Measurements from ENCODE around the gene GPC6. TPM values are rescaled to one million over a fixed set of nuclear protein-coding genes. Genes with fewer than 3 reads are reported as not detected.

The GPC6 gene
- total RNA-seq, 2 donors from 2014 or later = 1.6 to 4.0 TPM

DNA sequence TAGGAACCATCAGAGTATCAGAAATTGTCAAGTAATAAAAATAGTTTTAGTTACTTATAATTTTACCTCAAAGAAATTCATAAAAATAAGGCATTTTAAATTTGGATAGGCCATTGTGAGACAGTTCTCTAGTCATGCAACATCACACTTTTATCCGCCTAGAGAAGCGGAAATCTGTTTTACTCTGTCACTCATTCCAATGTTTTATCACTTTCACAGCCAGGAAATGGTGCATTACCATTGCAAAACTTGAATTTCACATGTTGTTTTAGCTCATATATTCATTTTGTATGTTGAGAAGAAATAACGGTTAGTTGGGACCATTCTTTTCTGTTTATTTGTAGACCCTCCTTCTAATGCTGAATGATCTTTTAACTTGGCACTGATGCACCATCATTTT, 427.2 kb downstream of the GPC6 start:
- Histone ChIP-seq H3K27me3 (no peaks in the 10 kb centered on the region), H3K4me1 (no peaks in the 10 kb centered on the region), H3K9me3 (peaks cover 0 to 5% (median 0%) of the 10 kb centered on the region in 3 donors), H3K36me3 (replicated peaks in 1 of 2; ENCODE audit: insufficient read depth in 1 of 2, low read depth in 2 of 2) (no peaks in the 10 kb centered on the region), H3K27ac (no peak overlapping the region), H3K4me3 (no peak overlapping the region)
- ATAC-seq (no peak), DNase-seq (no peak)
- intact Hi-C loops (cut with DNase I) = no loop called here
- no peak for TF ChIP-seq POLR2A (IDR thresholded peaks at IDR 0.05)
- TF ChIP-seq, protein P1, sequence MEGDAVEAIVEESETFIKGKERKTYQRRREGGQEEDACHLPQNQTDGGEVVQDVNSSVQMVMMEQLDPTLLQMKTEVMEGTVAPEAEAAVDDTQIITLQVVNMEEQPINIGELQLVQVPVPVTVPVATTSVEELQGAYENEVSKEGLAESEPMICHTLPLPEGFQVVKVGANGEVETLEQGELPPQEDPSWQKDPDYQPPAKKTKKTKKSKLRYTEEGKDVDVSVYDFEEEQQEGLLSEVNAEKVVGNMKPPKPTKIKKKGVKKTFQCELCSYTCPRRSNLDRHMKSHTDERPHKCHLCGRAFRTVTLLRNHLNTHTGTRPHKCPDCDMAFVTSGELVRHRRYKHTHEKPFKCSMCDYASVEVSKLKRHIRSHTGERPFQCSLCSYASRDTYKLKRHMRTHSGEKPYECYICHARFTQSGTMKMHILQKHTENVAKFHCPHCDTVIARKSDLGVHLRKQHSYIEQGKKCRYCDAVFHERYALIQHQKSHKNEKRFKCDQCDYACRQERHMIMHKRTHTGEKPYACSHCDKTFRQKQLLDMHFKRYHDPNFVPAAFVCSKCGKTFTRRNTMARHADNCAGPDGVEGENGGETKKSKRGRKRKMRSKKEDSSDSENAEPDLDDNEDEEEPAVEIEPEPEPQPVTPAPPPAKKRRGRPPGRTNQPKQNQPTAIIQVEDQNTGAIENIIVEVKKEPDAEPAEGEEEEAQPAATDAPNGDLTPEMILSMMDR (IDR thresholded peaks at IDR 0.05) = no peak
- 91 to 97% methylated on average over 3 of the region's 3 CpGs for WGBS, 2 donors

DNA sequence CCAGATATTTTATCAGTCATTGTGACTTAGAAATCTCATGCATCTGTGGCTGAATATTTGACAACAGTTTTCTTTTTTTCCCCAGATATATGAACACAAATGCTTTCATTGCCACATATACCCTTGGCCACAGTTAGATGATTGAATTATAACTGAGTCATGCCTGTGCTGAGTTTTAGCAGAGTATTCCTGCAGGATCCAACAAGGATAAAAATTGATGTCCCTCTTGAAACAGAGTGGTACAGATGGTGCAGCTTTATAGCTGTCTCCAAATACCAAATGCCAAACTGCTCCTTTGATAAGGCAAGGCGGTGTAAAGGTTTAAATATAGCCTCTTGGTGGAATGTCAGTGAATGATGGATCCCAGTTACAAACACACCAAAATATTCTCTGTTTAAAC, 428.5 kb downstream of the GPC6 start:
- intact Hi-C loops (cut with DNase I) = no loop called here
- no peak for DNase-seq
- no peaks in the 10 kb centered on the region for H3K27me3 ChIP-seq
- peaks cover 0 to 5% (median 0%) of the 10 kb centered on the region in 3 donors for H3K9me3 ChIP-seq
- H3K36me3 ChIP-seq (replicated peaks in 1 of 2; ENCODE audit: insufficient read depth in 1 of 2, low read depth in 2 of 2) = no peaks in the 10 kb centered on the region
- H3K4me3 ChIP-seq = no peak overlapping the region
- 81 to 93% methylated on average over 1 of the region's 1 CpG for WGBS, 2 donors
- no peak for TF ChIP-seq POLR2A (IDR thresholded peaks at IDR 0.05)
- TF ChIP-seq, protein P1 (IDR thresholded peaks at IDR 0.05) = no peak
- no peak overlapping the region for H3K27ac ChIP-seq
- ATAC-seq = no peak
- H3K4me1 ChIP-seq = no peaks in the 10 kb centered on the region

DNA sequence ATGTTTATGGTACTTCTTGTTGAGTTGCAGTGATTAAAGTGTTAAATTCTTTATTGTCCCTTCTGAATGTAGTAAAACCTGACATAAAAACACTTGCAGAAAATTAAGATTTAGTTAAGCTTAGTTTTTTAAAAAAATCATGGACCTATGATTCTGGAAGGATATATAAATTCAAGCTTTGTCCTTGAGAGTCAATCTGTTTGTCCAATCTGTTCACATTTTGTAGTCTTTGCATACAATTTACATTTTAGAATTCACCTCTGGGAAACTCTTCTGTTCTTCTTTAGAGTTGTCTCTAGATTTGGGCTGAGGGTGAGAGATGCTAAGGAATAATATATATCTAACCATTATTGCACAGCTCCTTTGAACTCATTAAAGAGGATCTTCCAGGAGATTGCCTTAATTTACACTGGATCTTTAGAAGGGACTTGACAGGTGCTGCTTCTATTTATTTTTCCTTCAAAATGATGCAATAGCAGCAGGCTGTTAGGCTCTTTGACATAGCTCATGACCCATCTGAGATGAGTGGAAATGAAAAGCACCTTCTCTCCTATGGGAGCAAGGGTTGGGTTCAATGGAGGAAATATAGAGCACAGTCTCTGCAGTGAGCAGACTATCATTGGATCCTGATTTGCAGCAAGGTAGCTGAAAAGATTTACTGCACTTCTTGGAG, 433.9 kb downstream of the GPC6 start:
- peaks cover 0 to under 1% (median 0%) of the 10 kb centered on the region in 3 donors for H3K9me3 ChIP-seq
- intact Hi-C loops (cut with DNase I) = no loop called here
- DNase-seq = no peak
- H3K27ac ChIP-seq = no peak overlapping the region
- TF ChIP-seq POLR2A (IDR thresholded peaks at IDR 0.05) = no peak
- TF ChIP-seq, protein P1 (IDR thresholded peaks at IDR 0.05) = no peak
- H3K27me3 ChIP-seq = no peaks in the 10 kb centered on the region
- H3K4me3 ChIP-seq = no peak overlapping the region
- no peaks in the 10 kb centered on the region for H3K4me1 ChIP-seq
- no peak for ATAC-seq
- no peaks in the 10 kb centered on the region for H3K36me3 ChIP-seq (replicated peaks in 1 of 2; ENCODE audit: insufficient read depth in 1 of 2, low read depth in 2 of 2)

DNA sequence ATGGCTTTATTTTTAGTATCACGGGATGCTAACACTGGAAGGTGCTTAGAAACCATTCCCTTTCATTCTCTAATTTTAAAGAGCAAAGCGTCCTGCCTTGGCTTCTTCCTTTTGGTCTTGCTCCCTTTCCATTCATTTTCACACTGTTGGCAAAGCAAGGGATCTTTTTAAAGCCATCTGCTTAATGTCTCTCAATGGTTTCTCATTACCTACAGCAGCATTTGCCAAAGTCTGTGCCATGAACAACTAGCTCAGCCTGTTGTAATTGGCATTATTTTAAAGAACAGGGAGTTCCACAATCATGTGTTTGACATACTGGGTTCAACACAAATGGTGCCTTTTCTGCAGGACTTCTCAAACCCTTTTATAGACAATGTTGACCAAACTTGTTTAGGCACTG, 444.3 kb downstream of the GPC6 start:
- H3K4me1 ChIP-seq = no peaks in the 10 kb centered on the region
- no peak overlapping the region for H3K27ac ChIP-seq
- H3K27me3 ChIP-seq = no peaks in the 10 kb centered on the region
- no peaks in the 10 kb centered on the region for H3K36me3 ChIP-seq (replicated peaks in 1 of 2; ENCODE audit: insufficient read depth in 1 of 2, low read depth in 2 of 2)
- 73 to 75% methylated on average over 2 of the region's 2 CpGs for WGBS, 2 donors
- intact Hi-C loops (cut with DNase I) = no loop called here
- DNase-seq (no peak), ATAC-seq (no peak)
- H3K9me3 ChIP-seq = no peaks in the 10 kb centered on the region
- H3K4me3 ChIP-seq = no peak overlapping the region
- no peak for TF ChIP-seq POLR2A (IDR thresholded peaks at IDR 0.05)
- TF ChIP-seq, protein P1 (IDR thresholded peaks at IDR 0.05) = no peak

DNA sequence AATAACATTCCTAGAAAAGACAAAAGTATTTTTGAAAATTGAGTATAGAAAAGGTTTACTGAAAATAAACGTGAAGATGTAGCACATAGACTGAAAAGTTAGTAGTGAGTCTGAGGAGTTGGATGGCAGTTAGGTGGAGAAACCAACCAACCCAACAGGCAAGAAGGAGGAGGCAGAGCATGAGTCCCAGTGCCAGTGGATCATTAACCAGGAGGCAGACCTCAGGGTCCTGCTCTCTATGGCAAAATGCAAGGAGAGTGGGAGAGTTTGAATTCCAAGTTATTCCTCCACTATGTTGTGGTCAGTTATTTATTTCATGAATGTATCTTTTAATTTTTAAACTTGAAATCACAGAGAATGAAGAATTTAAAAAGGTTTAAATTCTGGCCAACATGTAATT, 446.4 kb downstream of the GPC6 start:
- intact Hi-C loops (cut with DNase I) = no loop called here
- TF ChIP-seq, protein P1 (IDR thresholded peaks at IDR 0.05) = no peak
- TF ChIP-seq POLR2A (IDR thresholded peaks at IDR 0.05) = no peak
- Histone ChIP-seq H3K9me3 (no peaks in the 10 kb centered on the region), H3K4me1 (no peaks in the 10 kb centered on the region), H3K27ac (no peak overlapping the region), H3K4me3 (no peak overlapping the region), H3K27me3 (no peaks in the 10 kb centered on the region), H3K36me3 (replicated peaks in 1 of 2; ENCODE audit: insufficient read depth in 1 of 2, low read depth in 2 of 2) (no peaks in the 10 kb centered on the region)
- ATAC-seq (no peak), DNase-seq (no peak)
- 52 to 66% methylated on average over 1 of the region's 1 CpG for WGBS, 2 donors
